PC-3 (cell line): ENCODE data around the gene DCDC2B. TPM values are rescaled to one million over a fixed set of nuclear protein-coding genes. Genes with fewer than 3 reads are reported as not detected.

Experiments used
- ATAC-seq: fragments of 200-7000 bp; cut with Tn5 transposase; 2 replicates; pipeline ENCODE4 v1.9.1; 2020; ENCODE audit warnings: mild to moderate bottlenecking, moderate library complexity
- BruUV-seq: library from RNA; stranded (reverse); fragments of 400-500 nt; replicated peaks from 2 replicates; lab custom pipeline; 2021; lab: Mats Ljungman, UMichigan
- CTCF ChIA-PET: fragments of 300-600 bp; sonication (Branson Sonifier 250); formaldehyde crosslinking; loops from one replicate; lab custom pipeline; 2022; ENCODE audit warnings: antibody characterized with exemption; lab: Charles Lee
- POLR2A ChIA-PET: fragments of 300-600 bp; sonication (Branson Sonifier 250); formaldehyde crosslinking; loops from one replicate; lab custom pipeline; 2022; ENCODE audit warnings: antibody characterized with exemption; ENCODE audit not compliant: unreplicated experiment; lab: Charles Lee
- DNase-seq: peaks from one replicate; pipeline ENCODE4 v3.0.0-alpha.2; 2015
- H2AFZ ChIP-seq: fragments of 300-600 bp; sonication (generic); 2 replicates; pipeline ENCODE4 v1.6.0; 2016; ENCODE audit warnings: antibody characterized with exemption, low read length
- H3F3A ChIP-seq: fragments of 300-600 bp; sonication (generic); one replicate; pipeline ENCODE4 v1.6.0; 2017; ENCODE audit warnings: antibody characterized with exemption, low read length, control low read depth, mild to moderate bottlenecking; ENCODE audit not compliant: unreplicated experiment
- H3K27ac ChIP-seq: fragments of 300-600 bp; sonication (generic); 2 replicates; pipeline ENCODE4 v1.5.1; 2016; ENCODE audit warnings: mild to moderate bottlenecking, low read length
- H3K27me3 ChIP-seq: fragments of 300-600 bp; sonication (generic); 2 replicates; pipeline ENCODE4 v1.6.1; 2016; ENCODE audit warnings: low read length, mixed read lengths
- H3K36me3 ChIP-seq: fragments of 300-600 bp; sonication (generic); 2 replicates; pipeline ENCODE4 v1.6.1; 2016; ENCODE audit warnings: low read depth, mixed run types, low read length, mixed read lengths
- H3K4me1 ChIP-seq: fragments of 300-600 bp; sonication (generic); 2 replicates; pipeline ENCODE4 v1.5.1; 2016; ENCODE audit warnings: low read length; ENCODE audit not compliant: insufficient read depth
- H3K4me2 ChIP-seq: fragments of 300-600 bp; sonication (generic); 2 replicates; pipeline ENCODE4 v1.6.0; 2016; ENCODE audit warnings: low read length
- H3K4me3 ChIP-seq: fragments of 300-600 bp; sonication (generic); 2 replicates; pipeline ENCODE4 v1.5.1; 2016; ENCODE audit warnings: mild to moderate bottlenecking, low read length, mixed read lengths
- H3K79me2 ChIP-seq: fragments of 300-600 bp; sonication (generic); 2 replicates; pipeline ENCODE4 v1.6.1; 2017; ENCODE audit warnings: low read length, mixed read lengths
- H3K9ac ChIP-seq: fragments of 300-600 bp; sonication (generic); 2 replicates; pipeline ENCODE4 v1.6.0; 2016; ENCODE audit warnings: mild to moderate bottlenecking, low read length
- H3K9me2 ChIP-seq: fragments of 300-600 bp; sonication (generic); replicated peaks from 2 replicates; pipeline ENCODE4 v1.6.1; 2016; ENCODE audit warnings: mixed run types, low read length, mixed read lengths
- H3K9me3 ChIP-seq: fragments of 300-600 bp; sonication (generic); 2 replicates; pipeline ENCODE4 v1.6.1; 2016; ENCODE audit warnings: low read length, mixed read lengths
- H4K20me1 ChIP-seq: fragments of 300-600 bp; sonication (generic); 2 replicates; pipeline ENCODE4 v1.6.1; 2016; ENCODE audit warnings: low read length, mixed read lengths
- CTCF ChIP-seq: fragments of 300-600 bp; sonication (generic); conservative IDR thresholded peaks from 2 replicates; pipeline ENCODE4 v1.5.1; 2017; ENCODE audit warnings: antibody characterized with exemption, low read depth, mild to moderate bottlenecking, low read length
- EZH2 ChIP-seq: fragments of 300-600 bp; sonication (generic); IDR thresholded peaks from one replicate; pipeline ENCODE4 v1.6.1; 2017; ENCODE audit warnings: antibody characterized with exemption, mild to moderate bottlenecking, low read length; ENCODE audit not compliant: unreplicated experiment
- EZH2phosphoT487 ChIP-seq: fragments of 300-600 bp; sonication (generic); IDR thresholded peaks from 2 replicates; pipeline ENCODE4 v1.6.1; 2018; ENCODE audit warnings: mild to moderate bottlenecking, antibody characterized with exemption, low read length, borderline replicate concordance
- intact Hi-C: fragments of 100-400 bp; cut with micrococcal nuclease; formaldehyde crosslinking; loops from 2 replicates; pipeline ENCODE4 v1.9.0; 2023
- total RNA-seq: library from RNA; depleted of rRNA; stranded (reverse); fragments of >200 nt; gene quantifications from 2 replicates; pipeline ENCODE4 v1.2.3, GENCODE V29; 2014

Gene DCDC2B
- total RNA-seq, 1 experiment from 2014 or later: not detected

- H3K79me2 ChIP-seq: no peaks in the 10 kb centered on the region
- CTCF ChIA-PET: no interaction called here
- intact Hi-C loops: no loop called here
- H3K4me1 ChIP-seq: peaks cover 16% of the 10 kb centered on the region; the same call in 1 of the 2 replicates
- no peak within 1 kb of the TSS for H3K27ac ChIP-seq
- ATAC-seq (no peak), DNase-seq (no peak)
- no peaks in the 10 kb centered on the region for H3K9me3 ChIP-seq
- H4K20me1 ChIP-seq: no peaks in the 10 kb centered on the region
- H3K9me2 ChIP-seq: no peaks in the 10 kb centered on the region
- no peak within 1 kb of the TSS for H3K9ac ChIP-seq
- POLR2A ChIA-PET: no interaction called here
- TF ChIP-seq EZH2phosphoT487 (no peak), EZH2 (no peak), CTCF (no peak)
- BruUV-seq: no TSS peak
- no peaks in the 10 kb centered on the region for H3K36me3 ChIP-seq
- H3F3A ChIP-seq: no peaks in the 10 kb centered on the region
- no peak within 1 kb of the TSS for H3K4me3 ChIP-seq
- no peak within 1 kb of the TSS for H2AFZ ChIP-seq
- no peak within 1 kb of the TSS for H3K4me2 ChIP-seq
- H3K27me3 ChIP-seq: no peaks in the 10 kb centered on the region
Observed at GRCh38 chr1:32250893-32251716, 42.2 kb downstream of the DCDC2B start, which contains the start of gene LCK. TSS of gene LCK (plus strand) at chr1:32251265. CDS start at chr1:32274330, 23,065 bp downstream.

- intact Hi-C loops: no loop called here
- ChIA-PET CTCF (no interaction called here), POLR2A (interaction anchor here (0.6 kb wide), 1 partner anchor 39 kb away, joined by 3 read pairs; no protein-coding TSS in a partner anchor)
- no peak overlapping the region for H2AFZ ChIP-seq
- H3K27ac ChIP-seq: no peak overlapping the region
- no TSS peak for BruUV-seq
- H3K9me3 ChIP-seq: no peaks in the 10 kb centered on the region
- no peaks in the 10 kb centered on the region for H3K27me3 ChIP-seq
- no peaks in the 10 kb centered on the region for H4K20me1 ChIP-seq
- H3K4me3 ChIP-seq: no peak overlapping the region
- H3K4me1 ChIP-seq: no peaks in the 10 kb centered on the region
- TF ChIP-seq EZH2phosphoT487 (no peak), CTCF (no peak), EZH2 (no peak)
- DNase-seq (no peak), ATAC-seq (no peak)
- H3K36me3 ChIP-seq: no peaks in the 10 kb centered on the region
- no peaks in the 10 kb centered on the region for H3F3A ChIP-seq
- no peak overlapping the region for H3K4me2 ChIP-seq
- no peaks in the 10 kb centered on the region for H3K9me2 ChIP-seq
- H3K9ac ChIP-seq: no peak overlapping the region
- H3K79me2 ChIP-seq: no peaks in the 10 kb centered on the region
Observed at GRCh38 chr1:32255072-32256071, 46.5 kb downstream of the DCDC2B start.
